HepG2 (cell line): ENCODE data around the gene C1RL. TPM values are rescaled to one million over a fixed set of nuclear protein-coding genes. Genes with fewer than 3 reads are reported as not detected.

ENCODE experiments used
- ATAC-seq: fragments of 200-7000 bp; cut with Tn5 transposase; 3 replicates; pipeline ENCODE4 v1.9.1; 2020; ENCODE audit warnings: mild to moderate bottlenecking, moderate library complexity
- BruUV-seq: library from RNA; stranded (reverse); fragments of 400-500 nt; replicated peaks from 2 replicates; lab custom pipeline; 2021; lab: Mats Ljungman, UMichigan
- CTCF ChIA-PET: fragments of 300-600 bp; formaldehyde crosslinking; extraction: SDS; loops from one replicate; lab custom pipeline; 2021; ENCODE audit warnings: low total read pairs, inconsistent platforms, low intra/inter-chr PET ratio; lab: Yijun Ruan, JAX
- POLR2A ChIA-PET: fragments of 350-600 bp; sonication (Branson Sonifier 250); formaldehyde crosslinking; loops from one replicate; lab custom pipeline; 2020; ENCODE audit warnings: antibody characterized with exemption, inconsistent platforms; lab: Yijun Ruan, JAX
- DNase-seq: peaks from one replicate; pipeline ENCODE4 v3.0.0-alpha.2; 2015; ENCODE audit warnings: low spot score
- FAIRE-seq: peaks from 3 replicates; lab custom pipeline; 2011; peaks lifted over from hg19 to GRCh38; lab: Jason Lieb, UNC
- H2AFZ ChIP-seq: one replicate; pipeline ENCODE4 v1.6.1; 2011; ENCODE audit warnings: low read length, inconsistent platforms
- H3K27ac ChIP-seq: fragments of 300-600 bp; 3 replicates; pipeline ENCODE4 v1.8.0; 2011; ENCODE audit warnings: mixed run types, mild to moderate bottlenecking, mixed read lengths, low read length, inconsistent platforms; ENCODE audit not compliant: insufficient read depth; ENCODE audit errors: extremely low read length
- H3K27me3 ChIP-seq, 2 experiments: fragments of 200-600 bp in 1 of 2; 2 replicates in 1 of 2; 3 replicates in 1 of 2; pipeline versions ENCODE4 v1.6.0 to v1.8.0; 2011; ENCODE audit warnings: low read length in 2 of 2, mild to moderate bottlenecking in 2 of 2, moderate library complexity in 2 of 2, inconsistent platforms in 1 of 2; ENCODE audit not compliant: insufficient read depth in 2 of 2, control insufficient read depth in 1 of 2
- H3K36me3 ChIP-seq, 2 experiments: fragments of 200-600 bp in 1 of 2; replicated peaks in 1 of 2; 2 replicates in 1 of 2; 3 replicates in 1 of 2; pipeline versions ENCODE4 v1.5.1 to v1.8.0; 2011; ENCODE audit warnings: low read length in 2 of 2, inconsistent platforms in 1 of 2; ENCODE audit not compliant: insufficient read depth in 2 of 2, control insufficient read depth in 1 of 2
- H3K4me1 ChIP-seq: 2 replicates; pipeline ENCODE4 v1.5.1; 2012; ENCODE audit warnings: low read length, inconsistent platforms; ENCODE audit not compliant: insufficient read depth
- H3K4me2 ChIP-seq: 2 replicates; pipeline ENCODE4 v1.6.0; 2011; ENCODE audit warnings: low read depth, low read length, inconsistent platforms
- H3K4me3 ChIP-seq, 3 experiments: fragments of 200-600 bp in 1 of 3; sonication (generic), shearing (Covaris generic) in 1 of 3; replicated peaks in 1 of 3; 2 replicates each; pipeline ENCODE4 v1.5.1; 2011 to 2016; ENCODE audit warnings: low read length in 3 of 3, inconsistent platforms in 2 of 3, low read depth in 2 of 3, mild to moderate bottlenecking in 2 of 3, control low read depth in 1 of 3, mixed read lengths in 1 of 3; ENCODE audit not compliant: insufficient read depth in 1 of 3
- H3K79me2 ChIP-seq: one replicate; pipeline ENCODE4 v1.6.1; 2011; ENCODE audit warnings: low read length, inconsistent platforms; ENCODE audit not compliant: insufficient read depth
- H3K9ac ChIP-seq: 2 replicates; pipeline ENCODE4 v1.6.0; 2011; ENCODE audit warnings: mild to moderate bottlenecking, low read depth, low read length, inconsistent platforms; ENCODE audit not compliant: insufficient read depth
- H3K9me3 ChIP-seq: 2 replicates; pipeline ENCODE4 v1.5.1; 2012; ENCODE audit warnings: mild to moderate bottlenecking, low read length
- H4K20me1 ChIP-seq: 2 replicates; pipeline ENCODE4 v1.6.0; 2011; ENCODE audit warnings: inconsistent platforms, mild to moderate bottlenecking, low read length, moderate library complexity; ENCODE audit not compliant: insufficient read depth
- AGO2 ChIP-seq: fragments of 200-400 bp; formaldehyde crosslinking; optimal IDR thresholded peaks from 2 replicates; pipeline ENCODE3; 2017; ENCODE audit warnings: mild to moderate bottlenecking, low read depth, low read length, moderate library complexity
- ATF7 ChIP-seq, 2 experiments: fragments of 450-650 bp in 1 of 2; sonication (generic) in 1 of 2; formaldehyde crosslinking in 1 of 2; IDR thresholded peaks; 2 replicates each; pipeline versions ENCODE4 v1.4.0 to v1.6.1; 2016 to 2020; ENCODE audit warnings: antibody characterized with exemption in 1 of 2, mild to moderate bottlenecking in 1 of 2, missing genetic modification reagents in 1 of 2
- ETV6 ChIP-seq: sonication (generic); formaldehyde crosslinking; conservative IDR thresholded peaks from 2 replicates; pipeline ENCODE4 v1.4.0; 2020; ENCODE audit warnings: missing genetic modification reagents
- GATAD2A ChIP-seq: IDR thresholded peaks from 2 replicates; pipeline ENCODE4 v1.6.1; 2016
- HCFC1 ChIP-seq: fragments of 150-350 bp; IDR thresholded peaks from 2 replicates; pipeline ENCODE4 v1.6.1; 2014; ENCODE audit warnings: low read depth, low read length
- MYNN ChIP-seq: sonication (generic); formaldehyde crosslinking; IDR thresholded peaks from 2 replicates; pipeline ENCODE4 v1.4.0; 2020; ENCODE audit warnings: mild to moderate bottlenecking, low read depth, missing genetic modification reagents
- POLR2AphosphoS5 ChIP-seq: IDR thresholded peaks from 2 replicates; pipeline ENCODE4 v1.6.1; 2012; ENCODE audit warnings: low read depth, low read length
- TBX3 ChIP-seq: fragments of 450-650 bp; IDR thresholded peaks from 2 replicates; pipeline ENCODE4 v1.6.1; 2017; ENCODE audit warnings: antibody characterized with exemption, mild to moderate bottlenecking, inconsistent platforms, borderline replicate concordance
- ZNF17 ChIP-seq: sonication (generic); formaldehyde crosslinking; IDR thresholded peaks from 2 replicates; pipeline ENCODE4 v1.5.0; 2020; ENCODE audit warnings: mild to moderate bottlenecking, missing genetic modification reagents
- ZNF296 ChIP-seq: sonication (generic); formaldehyde crosslinking; conservative IDR thresholded peaks from 2 replicates; pipeline ENCODE4 v1.5.0; 2020; ENCODE audit warnings: mild to moderate bottlenecking, missing genetic modification reagents
- ZNF496 ChIP-seq: sonication (generic); formaldehyde crosslinking; IDR thresholded peaks from 2 replicates; pipeline ENCODE4 v1.8.1; 2023; ENCODE audit warnings: mild to moderate bottlenecking, moderate library complexity, missing genetic modification reagents; ENCODE audit not compliant: insufficient replicate concordance
- ZNF775 ChIP-seq: sonication (generic); formaldehyde crosslinking; IDR thresholded peaks from 2 replicates; pipeline ENCODE4 v1.4.0; 2020; ENCODE audit warnings: missing genetic modification reagents, mild to moderate bottlenecking, moderate library complexity, borderline replicate concordance
- WGBS: methylation state at CpG from one replicate; pipeline ENCODE4 v1.1.6; 2017; ENCODE audit warnings: low lambda C conversion rate; 5-methylcytosine and 5-hydroxymethylcytosine counted together
- in situ Hi-C: cut with HindIII; loops from 2 replicates; pipeline ENCODE4 v1.10.0; 2017; ENCODE audit warnings: low pct_unique_long_range_greater_than_20kb; ENCODE audit not compliant: extremely low pct_ligation_motif_present
- intact Hi-C: fragments of 100-400 bp; cut with micrococcal nuclease; formaldehyde crosslinking; loops from one replicate; pipeline ENCODE4 v1.10.0; 2022; ENCODE audit not compliant: unreplicated experiment
- polyA plus RNA-seq, 8 experiments: library from polyadenylated mRNA; depleted of rRNA in 3 of 8; stranded (reverse) in 7 of 8; unstranded in 1 of 8; fragments of >200 nt; fragmentation: Illumina TruSeq in 4 of 8; extraction: Trizol in 4 of 8; gene quantifications; 2 replicates each; pipeline versions ENCODE4 v1.2.1 to v1.2.3, GENCODE V29; 2011 to 2016; ENCODE audit warnings: low read depth in 4 of 8, missing spikeins in 1 of 8, mixed read lengths in 1 of 8; ENCODE audit not compliant: insufficient read depth in 1 of 8
- total RNA-seq, 5 experiments: library from RNA; depleted of rRNA; stranded (reverse); fragments of >200 nt; fragmentation: Illumina TruSeq; extraction: Trizol; gene quantifications; 2 replicates each; pipeline ENCODE4 v1.2.3, GENCODE V29; 2016; ENCODE audit warnings: low read depth in 1 of 5
- TF ChIP-seq, protein P1 (sequence below): IDR thresholded peaks from 2 replicates; pipeline ENCODE4 v1.6.1; 2016

Gene C1RL
- total and polyA plus RNA-seq, 2 of the 13 experiments (the other 11 are each of a cell fraction or from before 2014, with no cell fraction given), result 28.9 to 53.1 TPM

GRCh38 chr12:7101694-7102131 lies 7.3 kb downstream of the C1RL start:
- H2AFZ ChIP-seq, result no peak overlapping the region
- H3K9me3 ChIP-seq, result peaks cover 8% of the 10 kb centered on the region
- H3K9ac ChIP-seq, result no peak overlapping the region
- in situ Hi-C loops (no loop called here), intact Hi-C loops (no loop called here)
- H3K4me3 ChIP-seq, result no peak overlapping the region
- peaks cover 8% of the 10 kb centered on the region for H3K79me2 ChIP-seq
- no peak overlapping the region for H3K27ac ChIP-seq
- TF ChIP-seq TBX3, result no peak
- TF ChIP-seq HCFC1, result no peak
- TF ChIP-seq POLR2AphosphoS5, result 0 out of 2 replicates have a peak, but pooled peaks have one; percentile 8
- TF ChIP-seq AGO2, result peak; percentile 60
- TF ChIP-seq ATF7 (IDR thresholded peaks at IDR 0.05), result no peak
- TF ChIP-seq ATF7 (CRISPR knock-in tag; IDR thresholded peaks at IDR 0.05), result no peak
- TF ChIP-seq, protein P1, sequence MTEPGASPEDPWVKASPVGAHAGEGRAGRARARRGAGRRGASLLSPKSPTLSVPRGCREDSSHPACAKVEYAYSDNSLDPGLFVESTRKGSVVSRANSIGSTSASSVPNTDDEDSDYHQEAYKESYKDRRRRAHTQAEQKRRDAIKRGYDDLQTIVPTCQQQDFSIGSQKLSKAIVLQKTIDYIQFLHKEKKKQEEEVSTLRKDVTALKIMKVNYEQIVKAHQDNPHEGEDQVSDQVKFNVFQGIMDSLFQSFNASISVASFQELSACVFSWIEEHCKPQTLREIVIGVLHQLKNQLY, result no peak
- no peak for TF ChIP-seq ZNF496 (CRISPR knock-in tag)
- no peak for TF ChIP-seq ETV6 (CRISPR knock-in tag)
- TF ChIP-seq ZNF296, result no peak
- TF ChIP-seq ZNF775 (CRISPR knock-in tag), result no peak
- no peak for TF ChIP-seq MYNN (CRISPR knock-in tag)
- no peak for TF ChIP-seq GATAD2A (CRISPR knock-in tag)
- TF ChIP-seq ZNF17 (CRISPR knock-in tag), result no peak
- peaks cover 6 to 13% of the 10 kb centered on the region in 2 experiments; a peak in 4 of 5 replicates for H3K36me3 ChIP-seq
- ChIA-PET CTCF (no interaction called here), POLR2A (no interaction called here)
- H3K4me1 ChIP-seq, result peaks cover 15% of the 10 kb centered on the region
- FAIRE-seq, result no peak
- WGBS, result 97% methylated on average over 10 of the region's 10 CpGs
- BruUV-seq, result no TSS peak
- H4K20me1 ChIP-seq, result no peaks in the 10 kb centered on the region
- H3K4me2 ChIP-seq, result no peak overlapping the region
- no peak for DNase-seq
- no peaks in the 10 kb centered on the region for H3K27me3 ChIP-seq
- ATAC-seq, result no peak
